SU-DHL-6 (cell line): ENCODE data around the gene ARMC3.

Source experiments
- EZH2phosphoT487 ChIP-seq: fragments of 200-600 bp; sonication (generic), shearing (Covaris generic); conservative IDR thresholded peaks from 2 replicates; pipeline ENCODE4 v1.6.1; 2018; ENCODE audit warnings: mild to moderate bottlenecking, antibody characterized with exemption, low read length, moderate library complexity, mixed read lengths
- TF ChIP-seq, protein P1 (sequence below): fragments of 200-600 bp; sonication (generic); IDR thresholded peaks from one replicate; pipeline ENCODE4 v1.5.1; 2017; ENCODE audit warnings: antibody characterized with exemption, mild to moderate bottlenecking, low read length, moderate library complexity; ENCODE audit not compliant: insufficient read depth, poor library complexity, severe bottlenecking

DNA sequence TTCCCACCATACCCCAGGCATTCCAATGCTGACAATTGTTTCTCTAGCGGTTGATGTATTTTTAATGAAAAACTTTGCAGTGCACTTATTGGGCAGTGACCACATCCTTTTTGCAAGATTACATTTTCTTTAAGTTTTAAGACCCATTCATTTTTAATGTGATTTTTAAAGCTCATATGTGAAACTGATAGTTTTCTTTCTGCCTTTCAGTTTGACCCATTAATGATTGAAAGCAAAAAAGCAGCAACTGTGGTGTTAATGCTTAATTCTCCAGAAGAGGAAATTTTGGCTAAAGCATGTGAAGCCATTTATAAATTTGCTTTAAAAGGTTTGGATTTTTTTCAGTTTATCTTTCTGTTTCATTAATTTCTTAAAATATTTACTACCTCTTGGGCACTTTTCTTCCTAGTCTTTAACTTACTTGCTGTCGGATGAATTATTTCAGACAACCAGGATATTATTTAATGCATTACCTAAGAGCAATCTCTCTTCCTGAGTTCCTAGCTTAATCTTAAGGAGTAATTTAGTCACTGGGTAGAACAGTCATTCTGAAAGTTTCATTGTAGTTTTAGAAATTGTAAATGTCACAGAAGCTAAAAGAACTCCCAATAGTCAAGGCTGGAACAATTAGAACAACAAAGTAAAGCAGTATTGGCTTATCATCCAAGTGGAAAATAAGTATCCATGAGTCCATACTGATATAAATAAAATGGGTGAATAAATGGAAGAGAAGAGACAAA is 18.3 kb downstream of the ARMC3 start:
- TF ChIP-seq EZH2phosphoT487, result no peak
- TF ChIP-seq, protein P1, sequence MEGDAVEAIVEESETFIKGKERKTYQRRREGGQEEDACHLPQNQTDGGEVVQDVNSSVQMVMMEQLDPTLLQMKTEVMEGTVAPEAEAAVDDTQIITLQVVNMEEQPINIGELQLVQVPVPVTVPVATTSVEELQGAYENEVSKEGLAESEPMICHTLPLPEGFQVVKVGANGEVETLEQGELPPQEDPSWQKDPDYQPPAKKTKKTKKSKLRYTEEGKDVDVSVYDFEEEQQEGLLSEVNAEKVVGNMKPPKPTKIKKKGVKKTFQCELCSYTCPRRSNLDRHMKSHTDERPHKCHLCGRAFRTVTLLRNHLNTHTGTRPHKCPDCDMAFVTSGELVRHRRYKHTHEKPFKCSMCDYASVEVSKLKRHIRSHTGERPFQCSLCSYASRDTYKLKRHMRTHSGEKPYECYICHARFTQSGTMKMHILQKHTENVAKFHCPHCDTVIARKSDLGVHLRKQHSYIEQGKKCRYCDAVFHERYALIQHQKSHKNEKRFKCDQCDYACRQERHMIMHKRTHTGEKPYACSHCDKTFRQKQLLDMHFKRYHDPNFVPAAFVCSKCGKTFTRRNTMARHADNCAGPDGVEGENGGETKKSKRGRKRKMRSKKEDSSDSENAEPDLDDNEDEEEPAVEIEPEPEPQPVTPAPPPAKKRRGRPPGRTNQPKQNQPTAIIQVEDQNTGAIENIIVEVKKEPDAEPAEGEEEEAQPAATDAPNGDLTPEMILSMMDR, result no peak
